SK-N-SH (cell line): ENCODE results near the gene POLDIP3. TPM values are rescaled to one million over a fixed set of nuclear protein-coding genes. Genes with fewer than 3 reads are reported as not detected.
"Not testable (repeated sequence)": the region's sequence is repeated elsewhere in the genome, so short reads cannot be mapped to it uniquely, and the experiment has no call there.

Source experiments
- CTCF ChIA-PET: fragments of 300-600, 350-600 bp; formaldehyde crosslinking; extraction: SDS; loops from one replicate; lab custom pipeline; 2021; lab: Yijun Ruan, JAX
- POLR2A ChIA-PET: fragments of 350-600 bp; sonication (Branson Sonifier 250); formaldehyde crosslinking; extraction: SDS; loops from one replicate; lab custom pipeline; 2020; ENCODE audit warnings: antibody characterized with exemption, inconsistent platforms; lab: Yijun Ruan, JAX
- DNase-seq: peaks from one replicate; pipeline ENCODE4 v3.0.0; 2012
- H2AFZ ChIP-seq: fragments of 200-600 bp; sonication (generic); 2 replicates; pipeline ENCODE4 v1.8.1; 2016; ENCODE audit warnings: antibody characterized with exemption, mild to moderate bottlenecking, low read depth
- H3F3A ChIP-seq: fragments of 200-600 bp; sonication (generic); replicated peaks from 2 replicates; pipeline ENCODE3; 2016; ENCODE audit warnings: antibody characterized with exemption, mild to moderate bottlenecking; ENCODE audit not compliant: insufficient read depth
- H3K27ac ChIP-seq, 2 experiments: fragments of 200-500 bp in 1 of 2; fragments of 200-600 bp in 1 of 2; sonication (Bioruptor generic) in 1 of 2; sonication (generic), shearing (Covaris generic) in 1 of 2; 2 replicates each; pipeline versions ENCODE4 v1.5.1 to v1.6.1; 2014 to 2016; ENCODE audit warnings: low read depth in 2 of 2, inconsistent platforms in 1 of 2, low read length in 1 of 2, mild to moderate bottlenecking in 1 of 2, mixed read lengths in 1 of 2
- H3K27me3 ChIP-seq: fragments of 200-600 bp; sonication (generic), shearing (Covaris generic); 2 replicates; pipeline ENCODE4 v1.6.1; 2016; ENCODE audit warnings: mixed run types; ENCODE audit not compliant: insufficient read depth
- H3K36me3 ChIP-seq, 2 experiments: fragments of 200-500 bp in 1 of 2; fragments of 200-600 bp in 1 of 2; sonication (Bioruptor generic) in 1 of 2; sonication (generic) in 1 of 2; replicated peaks in 1 of 2; 2 replicates each; pipeline versions ENCODE3 to v1.5.1; 2014 to 2016; ENCODE audit warnings: low read length in 1 of 2, mild to moderate bottlenecking in 1 of 2; ENCODE audit not compliant: insufficient read depth in 2 of 2, control insufficient read depth in 1 of 2
- H3K4me1 ChIP-seq, 2 experiments: fragments of 200-500 bp in 1 of 2; fragments of 200-600 bp in 1 of 2; sonication (Bioruptor generic) in 1 of 2; sonication (generic), shearing (Covaris generic) in 1 of 2; 2 replicates each; pipeline versions ENCODE4 v1.5.1 to v1.6.1; 2014 to 2016; ENCODE audit warnings: low read depth in 1 of 2, low read length in 1 of 2, mixed run types in 1 of 2; ENCODE audit not compliant: insufficient read depth in 2 of 2, control insufficient read depth in 1 of 2
- H3K4me2 ChIP-seq: fragments of 200-600 bp; sonication (generic), shearing (Covaris generic); 2 replicates; pipeline ENCODE4 v1.6.1; 2017; ENCODE audit warnings: mixed run types
- H3K4me3 ChIP-seq, 2 experiments: fragments of 200-500 bp in 1 of 2; fragments of 200-600 bp in 1 of 2; sonication (Bioruptor generic) in 1 of 2; sonication (generic), shearing (Covaris generic) in 1 of 2; 2 replicates each; pipeline versions ENCODE4 v1.5.1 to v1.8.1; 2014 to 2016; ENCODE audit warnings: low read depth in 2 of 2, inconsistent platforms in 1 of 2, low read length in 1 of 2, mild to moderate bottlenecking in 1 of 2, mixed read lengths in 1 of 2, moderate library complexity in 1 of 2
- H3K79me2 ChIP-seq: fragments of 200-600 bp; sonication (generic); 2 replicates; pipeline ENCODE4 v1.8.1; 2017; ENCODE audit warnings: mild to moderate bottlenecking; ENCODE audit not compliant: insufficient read depth
- H3K9ac ChIP-seq: fragments of 200-600 bp; sonication (generic); 2 replicates; pipeline ENCODE4 v1.6.1; 2017; ENCODE audit warnings: mixed run types
- H3K9me2 ChIP-seq: fragments of 200-600 bp; sonication (generic); 2 replicates; pipeline ENCODE4 v1.6.1; 2017; ENCODE audit warnings: mixed run types
- H3K9me3 ChIP-seq: fragments of 200-600 bp; sonication (generic); 2 replicates; pipeline ENCODE4 v1.6.1; 2017; ENCODE audit warnings: mixed run types, mild to moderate bottlenecking, moderate library complexity
- H4K20me1 ChIP-seq: fragments of 200-600 bp; sonication (generic); 2 replicates; pipeline ENCODE4 v1.6.1; 2017; ENCODE audit warnings: mild to moderate bottlenecking, mixed run types; ENCODE audit not compliant: insufficient read depth
- ELF1 ChIP-seq: IDR thresholded peaks from 2 replicates; pipeline ENCODE4 v1.4.0; 2012
- FOXJ3 ChIP-seq: sonication (generic); formaldehyde crosslinking; IDR thresholded peaks from 2 replicates; pipeline ENCODE4 v1.5.1; 2020; ENCODE audit warnings: mild to moderate bottlenecking, missing genetic modification reagents
- GATA2 ChIP-seq: sonication (generic); formaldehyde crosslinking; IDR thresholded peaks from 2 replicates; pipeline ENCODE4 v1.5.0; 2020; ENCODE audit warnings: mild to moderate bottlenecking, missing genetic modification reagents
- JUND ChIP-seq: IDR thresholded peaks from 2 replicates; pipeline ENCODE4 v1.4.0; 2012
- MAX ChIP-seq: IDR thresholded peaks from 2 replicates; pipeline ENCODE4 v1.4.0; 2012; ENCODE audit warnings: low read depth
- MXI1 ChIP-seq: IDR thresholded peaks from 2 replicates; pipeline ENCODE4 v1.6.1; 2012; ENCODE audit warnings: mild to moderate bottlenecking, low read depth, low read length, improper control_type of control experiment
- NRF1 ChIP-seq: IDR thresholded peaks from 2 replicates; pipeline ENCODE4 v1.6.1; 2012; ENCODE audit warnings: low read depth, mild to moderate bottlenecking, low read length
- PBX3 ChIP-seq: IDR thresholded peaks from 2 replicates; pipeline ENCODE4; 2012
- RAD21 ChIP-seq: IDR thresholded peaks from 2 replicates; pipeline ENCODE4 v1.6.1; 2012; ENCODE audit warnings: mild to moderate bottlenecking, low read length
- RCOR1 ChIP-seq: fragments of 150-350 bp; IDR thresholded peaks from 2 replicates; pipeline ENCODE4 v1.6.1; 2017; ENCODE audit warnings: antibody characterized with exemption, low read length
- RFX5 ChIP-seq: IDR thresholded peaks from 2 replicates; pipeline ENCODE4 v1.6.1; 2012; ENCODE audit warnings: mild to moderate bottlenecking, improper control_type of control experiment, low read length
- RXRA ChIP-seq: IDR thresholded peaks from 2 replicates; pipeline ENCODE4 v1.4.0; 2012; ENCODE audit warnings: low read depth, mild to moderate bottlenecking, borderline replicate concordance
- SMC3 ChIP-seq: IDR thresholded peaks from 2 replicates; pipeline ENCODE4 v1.6.1; 2012; ENCODE audit warnings: low read depth, low read length, improper control_type of control experiment
- TEAD4 ChIP-seq: IDR thresholded peaks from 2 replicates; pipeline ENCODE4 v1.4.0; 2012; ENCODE audit warnings: mild to moderate bottlenecking, borderline replicate concordance; ENCODE audit not compliant: insufficient read depth
- USF1 ChIP-seq: IDR thresholded peaks from 2 replicates; pipeline ENCODE4 v1.4.0; 2012; ENCODE audit warnings: low read depth, borderline replicate concordance
- WGBS: methylation state at CpG from one replicate; pipeline ENCODE4 v1.1.6; 2017; ENCODE audit warnings: low lambda C conversion rate; 5-methylcytosine and 5-hydroxymethylcytosine counted together
- polyA plus RNA-seq, 3 experiments: library from polyadenylated mRNA; depleted of rRNA; stranded (reverse); fragments of >200 nt; gene quantifications; 2 replicates each; pipeline ENCODE4 v1.2.3, GENCODE V29; 2012
- TF ChIP-seq, protein P1 (sequence below): IDR thresholded peaks from 2 replicates; pipeline ENCODE4 v1.6.1; 2012; ENCODE audit warnings: mild to moderate bottlenecking, low read depth, low read length, moderate library complexity
- TF ChIP-seq, protein P2 (sequence below): fragments of 150-350 bp; IDR thresholded peaks from 2 replicates; pipeline ENCODE4 v1.6.1; 2017; ENCODE audit warnings: antibody characterized with exemption, low read length, low read depth, borderline replicate concordance
- TF ChIP-seq, protein P3 (sequence below): fragments of 150-350 bp; IDR thresholded peaks from 2 replicates; pipeline ENCODE4 v1.6.1; 2016; ENCODE audit warnings: mild to moderate bottlenecking, low read depth, low read length

The POLDIP3 gene
- polyA plus RNA-seq, 1 of the 3 experiments (the other 2 are of a cell fraction), result 18.8 TPM

DNA sequence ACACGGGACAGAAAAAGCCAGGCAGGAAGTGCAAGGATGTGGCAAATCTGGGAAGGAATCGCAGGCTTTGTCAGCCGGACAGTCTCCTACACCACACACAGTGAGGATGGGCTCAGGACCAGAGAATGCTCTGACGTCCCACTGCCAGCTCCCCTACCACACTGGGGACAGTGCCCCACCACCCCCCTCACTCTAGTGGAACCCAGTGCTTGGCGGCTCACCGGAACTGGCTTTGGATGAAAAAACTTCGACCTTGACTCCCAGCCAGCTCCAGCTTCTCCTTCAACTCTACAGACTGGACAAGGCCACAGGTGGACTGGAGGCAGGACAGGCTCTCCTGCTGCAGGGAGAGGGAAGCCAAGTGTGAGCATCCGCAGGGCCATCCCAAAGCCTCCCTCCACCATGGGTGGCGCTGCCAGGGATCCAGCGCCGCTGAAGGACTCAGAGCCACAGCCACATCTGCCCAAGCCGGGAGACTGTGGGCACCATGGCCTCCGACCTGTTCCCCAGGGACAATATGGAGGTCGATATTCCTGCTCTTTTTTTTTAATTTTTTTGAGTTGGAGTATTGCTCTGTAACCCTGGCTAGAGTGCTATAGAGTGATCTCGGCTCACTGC is 37.0 kb downstream of the POLDIP3 start:
- no peak overlapping the region for H3K4me2 ChIP-seq
- H4K20me1 ChIP-seq, result no peaks in the 10 kb centered on the region
- no peaks in the 10 kb centered on the region for H3F3A ChIP-seq
- H3K9ac ChIP-seq, result no peak overlapping the region
- no peak for TF ChIP-seq ELF1
- TF ChIP-seq JUND, result no peak
- no peak for TF ChIP-seq GATA2 (CRISPR knock-in tag)
- no peak for TF ChIP-seq FOXJ3 (CRISPR knock-in tag)
- TF ChIP-seq, protein P1, sequence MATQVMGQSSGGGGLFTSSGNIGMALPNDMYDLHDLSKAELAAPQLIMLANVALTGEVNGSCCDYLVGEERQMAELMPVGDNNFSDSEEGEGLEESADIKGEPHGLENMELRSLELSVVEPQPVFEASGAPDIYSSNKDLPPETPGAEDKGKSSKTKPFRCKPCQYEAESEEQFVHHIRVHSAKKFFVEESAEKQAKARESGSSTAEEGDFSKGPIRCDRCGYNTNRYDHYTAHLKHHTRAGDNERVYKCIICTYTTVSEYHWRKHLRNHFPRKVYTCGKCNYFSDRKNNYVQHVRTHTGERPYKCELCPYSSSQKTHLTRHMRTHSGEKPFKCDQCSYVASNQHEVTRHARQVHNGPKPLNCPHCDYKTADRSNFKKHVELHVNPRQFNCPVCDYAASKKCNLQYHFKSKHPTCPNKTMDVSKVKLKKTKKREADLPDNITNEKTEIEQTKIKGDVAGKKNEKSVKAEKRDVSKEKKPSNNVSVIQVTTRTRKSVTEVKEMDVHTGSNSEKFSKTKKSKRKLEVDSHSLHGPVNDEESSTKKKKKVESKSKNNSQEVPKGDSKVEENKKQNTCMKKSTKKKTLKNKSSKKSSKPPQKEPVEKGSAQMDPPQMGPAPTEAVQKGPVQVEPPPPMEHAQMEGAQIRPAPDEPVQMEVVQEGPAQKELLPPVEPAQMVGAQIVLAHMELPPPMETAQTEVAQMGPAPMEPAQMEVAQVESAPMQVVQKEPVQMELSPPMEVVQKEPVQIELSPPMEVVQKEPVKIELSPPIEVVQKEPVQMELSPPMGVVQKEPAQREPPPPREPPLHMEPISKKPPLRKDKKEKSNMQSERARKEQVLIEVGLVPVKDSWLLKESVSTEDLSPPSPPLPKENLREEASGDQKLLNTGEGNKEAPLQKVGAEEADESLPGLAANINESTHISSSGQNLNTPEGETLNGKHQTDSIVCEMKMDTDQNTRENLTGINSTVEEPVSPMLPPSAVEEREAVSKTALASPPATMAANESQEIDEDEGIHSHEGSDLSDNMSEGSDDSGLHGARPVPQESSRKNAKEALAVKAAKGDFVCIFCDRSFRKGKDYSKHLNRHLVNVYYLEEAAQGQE, result no peak
- no peak for TF ChIP-seq NRF1
- TF ChIP-seq, protein P2, sequence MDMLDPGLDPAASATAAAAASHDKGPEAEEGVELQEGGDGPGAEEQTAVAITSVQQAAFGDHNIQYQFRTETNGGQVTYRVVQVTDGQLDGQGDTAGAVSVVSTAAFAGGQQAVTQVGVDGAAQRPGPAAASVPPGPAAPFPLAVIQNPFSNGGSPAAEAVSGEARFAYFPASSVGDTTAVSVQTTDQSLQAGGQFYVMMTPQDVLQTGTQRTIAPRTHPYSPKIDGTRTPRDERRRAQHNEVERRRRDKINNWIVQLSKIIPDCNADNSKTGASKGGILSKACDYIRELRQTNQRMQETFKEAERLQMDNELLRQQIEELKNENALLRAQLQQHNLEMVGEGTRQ, result no peak
- no peak for TF ChIP-seq MAX
- no peak for TF ChIP-seq RFX5
- no peak for TF ChIP-seq RXRA
- TF ChIP-seq RCOR1, result no peak
- TF ChIP-seq USF1, result no peak
- no peak for TF ChIP-seq RAD21
- TF ChIP-seq, protein P3, sequence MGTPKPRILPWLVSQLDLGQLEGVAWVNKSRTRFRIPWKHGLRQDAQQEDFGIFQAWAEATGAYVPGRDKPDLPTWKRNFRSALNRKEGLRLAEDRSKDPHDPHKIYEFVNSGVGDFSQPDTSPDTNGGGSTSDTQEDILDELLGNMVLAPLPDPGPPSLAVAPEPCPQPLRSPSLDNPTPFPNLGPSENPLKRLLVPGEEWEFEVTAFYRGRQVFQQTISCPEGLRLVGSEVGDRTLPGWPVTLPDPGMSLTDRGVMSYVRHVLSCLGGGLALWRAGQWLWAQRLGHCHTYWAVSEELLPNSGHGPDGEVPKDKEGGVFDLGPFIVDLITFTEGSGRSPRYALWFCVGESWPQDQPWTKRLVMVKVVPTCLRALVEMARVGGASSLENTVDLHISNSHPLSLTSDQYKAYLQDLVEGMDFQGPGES, result no peak
- no peak for TF ChIP-seq PBX3
- no peak for TF ChIP-seq SMC3
- no peak for TF ChIP-seq MXI1
- no peak for TF ChIP-seq TEAD4
- H3K36me3 ChIP-seq, result peaks cover 0 to 8% of the 10 kb centered on the region in 2 experiments
- POLR2A ChIA-PET, result no interaction called here
- H3K9me2 ChIP-seq, result no peaks in the 10 kb centered on the region
- no peaks in the 10 kb centered on the region for H3K27me3 ChIP-seq
- no peak for DNase-seq
- no peaks in the 10 kb centered on the region; a peak in 1 of 4 replicates for H3K4me1 ChIP-seq
- no peak overlapping the region for H3K27ac ChIP-seq
- CTCF ChIA-PET, result no interaction called here
- WGBS, result 88% methylated on average over 5 of the region's 15 CpGs
- H3K79me2 ChIP-seq, result no peaks in the 10 kb centered on the region
- H3K9me3 ChIP-seq, result no peaks in the 10 kb centered on the region
- no peak overlapping the region for H3K4me3 ChIP-seq
- no peak overlapping the region for H2AFZ ChIP-seq

DNA sequence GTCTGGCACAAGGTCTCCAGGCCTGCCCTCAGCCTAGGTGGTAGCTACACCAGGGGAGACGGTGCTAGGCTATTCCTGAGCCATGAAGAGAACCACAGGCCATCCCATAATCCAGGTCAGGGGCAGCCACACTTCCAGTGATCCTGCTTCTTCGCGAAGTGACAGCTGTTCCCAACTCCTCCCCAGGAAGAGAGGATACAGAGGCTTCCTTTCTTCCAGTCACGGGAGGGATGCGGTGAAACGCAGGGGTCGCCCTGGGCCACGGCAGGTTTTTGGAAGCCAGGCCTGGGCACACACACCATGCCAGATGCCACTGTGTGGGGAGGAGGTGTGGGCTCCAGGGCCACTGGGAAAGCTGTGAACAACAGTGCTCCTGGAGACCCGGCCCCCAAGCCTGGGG is 37.5 kb downstream of the POLDIP3 start:
- H3K9me2 ChIP-seq, H3K27me3 ChIP-seq, H3K4me1 ChIP-seq, H3K79me2 ChIP-seq, H3K9me3 ChIP-seq, H3K9ac ChIP-seq, H3K27ac ChIP-seq, H3K4me2 ChIP-seq, DNase-seq, H4K20me1 ChIP-seq, H3K36me3 ChIP-seq, POLR2A ChIA-PET, H3F3A ChIP-seq, H2AFZ ChIP-seq, CTCF ChIA-PET, H3K4me3 ChIP-seq: not testable (repeated sequence)
- 90% methylated on average over 4 of the region's 9 CpGs for WGBS
